ENCODE measurements around the gene UXS1. TPM values are rescaled to one million over a fixed set of nuclear protein-coding genes. Genes with fewer than 3 reads are reported as not detected.

UXS1 gene
- total and polyA plus RNA-seq, 2 donors (not counting 3 experiments of a cell fraction or from before 2014, with no cell fraction given): 34.2 to 43.2 TPM

DNA sequence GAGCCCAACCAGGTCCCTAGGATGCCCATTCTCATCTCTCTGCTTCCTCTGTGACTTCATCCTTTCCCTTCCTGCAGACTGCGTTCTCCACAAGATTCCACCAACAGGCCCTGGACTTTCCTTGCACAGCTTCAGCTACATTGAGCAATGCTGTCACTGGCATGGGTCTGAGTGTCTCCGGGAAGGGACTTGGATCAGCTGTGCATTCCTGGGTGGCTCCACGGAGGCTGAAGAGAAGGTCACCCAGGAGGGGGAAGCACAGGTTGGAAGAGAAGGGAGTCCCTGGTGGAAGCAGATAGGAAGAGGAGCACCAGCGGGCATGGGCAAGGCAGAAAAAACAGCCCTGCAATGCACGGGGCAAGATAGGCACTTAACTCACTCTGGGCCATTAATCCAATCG, 140.5 kb downstream of the UXS1 start:
- no peak overlapping the region for H3K4me2 ChIP-seq (ENCODE audit: insufficient read depth, low read length)
- CTCF ChIA-PET: no interaction called here

DNA sequence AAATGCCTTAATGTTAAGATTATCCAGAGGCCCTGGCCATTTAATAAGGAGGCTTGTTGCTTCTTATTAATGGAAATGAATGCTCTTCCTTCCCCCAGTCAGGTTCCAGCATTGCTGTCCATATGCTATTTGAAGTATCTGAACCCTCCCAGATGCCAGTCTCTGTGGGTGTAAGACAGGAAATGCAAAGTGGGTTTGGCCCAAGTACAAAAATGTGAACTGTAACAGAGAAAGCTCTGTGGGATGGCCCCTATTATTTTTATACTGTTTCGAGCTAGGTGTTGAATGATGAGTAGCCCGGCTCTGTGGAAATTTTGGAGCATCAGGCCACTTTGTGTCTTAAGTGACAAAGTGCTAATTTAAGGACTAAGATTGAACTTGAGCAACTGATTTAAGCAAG, 141.0 kb downstream of the UXS1 start:
- no peak overlapping the region for H3K9ac ChIP-seq (replicated peaks; ENCODE audit: extremely low read depth, insufficient read depth, low read length)
- dilution Hi-C loops (cut with MboI; ENCODE audit: extremely low pct_ligation_motif_present, low sequenced_read_pairs): no loop called here
- DNase-seq (ENCODE audit: low read depth, low spot score): no peak
- H3K4me2 ChIP-seq (ENCODE audit: insufficient read depth, low read length): no peak overlapping the region
- TF ChIP-seq, protein P1, sequence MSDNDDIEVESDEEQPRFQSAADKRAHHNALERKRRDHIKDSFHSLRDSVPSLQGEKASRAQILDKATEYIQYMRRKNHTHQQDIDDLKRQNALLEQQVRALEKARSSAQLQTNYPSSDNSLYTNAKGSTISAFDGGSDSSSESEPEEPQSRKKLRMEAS (IDR thresholded peaks at IDR 0.05; ENCODE audit: insufficient read depth, insufficient read length): no peak
- TF ChIP-seq, protein P2, sequence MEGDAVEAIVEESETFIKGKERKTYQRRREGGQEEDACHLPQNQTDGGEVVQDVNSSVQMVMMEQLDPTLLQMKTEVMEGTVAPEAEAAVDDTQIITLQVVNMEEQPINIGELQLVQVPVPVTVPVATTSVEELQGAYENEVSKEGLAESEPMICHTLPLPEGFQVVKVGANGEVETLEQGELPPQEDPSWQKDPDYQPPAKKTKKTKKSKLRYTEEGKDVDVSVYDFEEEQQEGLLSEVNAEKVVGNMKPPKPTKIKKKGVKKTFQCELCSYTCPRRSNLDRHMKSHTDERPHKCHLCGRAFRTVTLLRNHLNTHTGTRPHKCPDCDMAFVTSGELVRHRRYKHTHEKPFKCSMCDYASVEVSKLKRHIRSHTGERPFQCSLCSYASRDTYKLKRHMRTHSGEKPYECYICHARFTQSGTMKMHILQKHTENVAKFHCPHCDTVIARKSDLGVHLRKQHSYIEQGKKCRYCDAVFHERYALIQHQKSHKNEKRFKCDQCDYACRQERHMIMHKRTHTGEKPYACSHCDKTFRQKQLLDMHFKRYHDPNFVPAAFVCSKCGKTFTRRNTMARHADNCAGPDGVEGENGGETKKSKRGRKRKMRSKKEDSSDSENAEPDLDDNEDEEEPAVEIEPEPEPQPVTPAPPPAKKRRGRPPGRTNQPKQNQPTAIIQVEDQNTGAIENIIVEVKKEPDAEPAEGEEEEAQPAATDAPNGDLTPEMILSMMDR (IDR thresholded peaks at IDR 0.05; ENCODE audit: extremely low read depth in 1 of 2, insufficient read depth in 1 of 2, low read depth in 1 of 2, low read length in 2 of 2): no peak
- no peak for TF ChIP-seq GATA2 (IDR thresholded peaks at IDR 0.05; ENCODE audit: insufficient read depth, insufficient read length, low read depth, low read length)
- no peak for TF ChIP-seq MYC (IDR thresholded peaks at IDR 0.05; ENCODE audit: low read depth, low read length)
- no peak for TF ChIP-seq JUN (IDR thresholded peaks at IDR 0.05; ENCODE audit: borderline replicate concordance, insufficient read depth, insufficient read length, low read depth)
- no peak for TF ChIP-seq EZH2 (IDR thresholded peaks at IDR 0.05; ENCODE audit: borderline replicate concordance, low read depth, low read length, severe bottlenecking)
- TF ChIP-seq POLR2A (IDR thresholded peaks at IDR 0.05; ENCODE audit: low read depth, low read length): no peak
- no peak for TF ChIP-seq POLR2AphosphoS5 (IDR thresholded peaks at IDR 0.05; ENCODE audit: insufficient read depth, low read depth, low read length)
- no peak for TF ChIP-seq FOS (IDR thresholded peaks at IDR 0.05; ENCODE audit: borderline replicate concordance, insufficient read depth, low read length)
- no peak overlapping the region for H3K27ac ChIP-seq (ENCODE audit: insufficient read depth, low read depth, low read length)
- H2AFZ ChIP-seq (ENCODE audit: low read depth, low read length): no peak overlapping the region
- H3K4me1 ChIP-seq (ENCODE audit: control insufficient read depth, extremely low read depth, insufficient read depth, low read length): no peaks in the 10 kb centered on the region
- H3K79me2 ChIP-seq (ENCODE audit: control insufficient read depth, insufficient read depth, low read length): no peaks in the 10 kb centered on the region
- no TSS peak for BruUV-seq (replicated peaks)
- H3K36me3 ChIP-seq (ENCODE audit: control insufficient read depth in 2 of 2, extremely low read depth in 1 of 2, insufficient read depth in 2 of 2, low read length in 2 of 2): no peaks in the 10 kb centered on the region
- no peak overlapping the region for H3K4me3 ChIP-seq (replicated peaks in 1 of 3; ENCODE audit: insufficient read depth in 1 of 3, low read depth in 1 of 3, low read length in 3 of 3)
- H3K9me1 ChIP-seq (replicated peaks; ENCODE audit: control insufficient read depth, extremely low read depth, insufficient read depth, low read length): no peaks in the 10 kb centered on the region
- no peak for FAIRE-seq
- H3K9me3 ChIP-seq (replicated peaks; ENCODE audit: control insufficient read depth, insufficient read depth, low read length): no peaks in the 10 kb centered on the region
- no peaks in the 10 kb centered on the region for H3K27me3 ChIP-seq (ENCODE audit: control insufficient read depth in 2 of 2, insufficient read depth in 2 of 2, low read length in 2 of 2)
- ChIA-PET CTCF (interaction anchor here (0.8 kb wide), 1 partner anchor 10 kb away, joined by 3 read pairs; no protein-coding TSS in a partner anchor), POLR2A (no interaction called here)
- intact Hi-C loops (cut with micrococcal nuclease): no loop called here
- no peaks in the 10 kb centered on the region for H4K20me1 ChIP-seq (replicated peaks; ENCODE audit: control insufficient read depth, extremely low read depth, insufficient read depth, low read length)

More for the DNA sequence above, 140.5 kb downstream of the UXS1 start:
- Histone ChIP-seq H3K27me3 (ENCODE audit: control insufficient read depth in 2 of 2, insufficient read depth in 2 of 2, low read length in 2 of 2) (no peaks in the 10 kb centered on the region), H3K4me3 (replicated peaks in 1 of 3; ENCODE audit: insufficient read depth in 1 of 3, low read depth in 1 of 3, low read length in 3 of 3) (no peak overlapping the region), H2AFZ (ENCODE audit: low read depth, low read length) (no peak overlapping the region), H3K36me3 (ENCODE audit: control insufficient read depth in 2 of 2, extremely low read depth in 1 of 2, insufficient read depth in 2 of 2, low read length in 2 of 2) (no peaks in the 10 kb centered on the region), H3K79me2 (ENCODE audit: control insufficient read depth, insufficient read depth, low read length) (no peaks in the 10 kb centered on the region), H3K9me1 (replicated peaks; ENCODE audit: control insufficient read depth, extremely low read depth, insufficient read depth, low read length) (no peaks in the 10 kb centered on the region), H4K20me1 (replicated peaks; ENCODE audit: control insufficient read depth, extremely low read depth, insufficient read depth, low read length) (no peaks in the 10 kb centered on the region), H3K9ac (replicated peaks; ENCODE audit: extremely low read depth, insufficient read depth, low read length) (no peak overlapping the region), H3K4me1 (ENCODE audit: control insufficient read depth, extremely low read depth, insufficient read depth, low read length) (no peaks in the 10 kb centered on the region), H3K27ac (ENCODE audit: insufficient read depth, low read depth, low read length) (no peak overlapping the region), H3K9me3 (replicated peaks; ENCODE audit: control insufficient read depth, insufficient read depth, low read length) (no peaks in the 10 kb centered on the region)
- FAIRE-seq: no peak
- intact Hi-C loops (cut with micrococcal nuclease) (no loop called here), dilution Hi-C loops (cut with MboI; ENCODE audit: extremely low pct_ligation_motif_present, low sequenced_read_pairs) (no loop called here)
- POLR2A ChIA-PET: no interaction called here
- BruUV-seq (replicated peaks): no TSS peak
- no peak for TF ChIP-seq FOS (IDR thresholded peaks at IDR 0.05; ENCODE audit: borderline replicate concordance, insufficient read depth, low read length)
- DNase-seq (ENCODE audit: low read depth, low spot score): no peak
